ENCODE measurements around the gene TMEM203.

TMEM203 gene

GRCh38 chr9:137178201-137178938 is 27.1 kb downstream of the TMEM203 start:
- no peak for DNase-seq (ENCODE audit: low read depth)

- DNase-seq (ENCODE audit: low read depth), result peak; percentile 36
These were observed 28.9 kb downstream of the TMEM203 start for GRCh38 chr9:137176302-137177182.

- DNase-seq (ENCODE audit: low read depth), result no peak
These were observed 30.0 kb downstream of the TMEM203 start for GRCh38 chr9:137175345-137175961.

GRCh38 chr9:137174722-137175293 is 30.6 kb downstream of the TMEM203 start:
- no peak for DNase-seq (ENCODE audit: low read depth)

GRCh38 chr9:137173796-137174664 is 31.4 kb downstream of the TMEM203 start:
- DNase-seq (ENCODE audit: low read depth), result no peak

- DNase-seq (ENCODE audit: low read depth), result no peak
These were observed 32.3 kb downstream of the TMEM203 start for GRCh38 chr9:137172901-137173795.

GRCh38 chr9:137171149-137171900 is 34.1 kb downstream of the TMEM203 start:
- DNase-seq (ENCODE audit: low read depth), result no peak

GRCh38 chr9:137170486-137171148 is 34.8 kb downstream of the TMEM203 start:
- DNase-seq (ENCODE audit: low read depth), result no peak

- no peak for DNase-seq (ENCODE audit: low read depth)
These were observed 35.5 kb downstream of the TMEM203 start, which contains the start of gene LRRC26 for GRCh38 chr9:137169896-137170358. TSS of gene LRRC26 (minus strand) at chr9:137170051. CDS start at chr9:137169943, 108 bp downstream.

- peak; percentile 32 for DNase-seq (ENCODE audit: low read depth)
These were observed 36.3 kb downstream of the TMEM203 start for GRCh38 chr9:137168904-137169856.

GRCh38 chr9:137168573-137168903 is 36.9 kb downstream of the TMEM203 start:
- DNase-seq (ENCODE audit: low read depth), result no peak

- no peak for DNase-seq (ENCODE audit: low read depth)
These were observed 37.5 kb downstream of the TMEM203 start for GRCh38 chr9:137167747-137168572.

GRCh38 chr9:137167277-137167746 is 38.1 kb downstream of the TMEM203 start:
- DNase-seq (ENCODE audit: low read depth), result no peak

- no peak for DNase-seq (ENCODE audit: low read depth)
These were observed 38.8 kb downstream of the TMEM203 start for GRCh38 chr9:137166380-137167229.

- no peak for DNase-seq (ENCODE audit: low read depth)
These were observed 40.1 kb downstream of the TMEM203 start for GRCh38 chr9:137165250-137165836.
